Islet precursor cell (in vitro differentiated cells): ENCODE measurements around the gene KRT4.
"Not testable (repeated sequence)": the region's sequence is repeated elsewhere in the genome, so short reads cannot be mapped to it uniquely, and the experiment has no call there.

Experiments used
- DNase-seq: peaks from one replicate; pipeline ENCODE4 v3.0.0-alpha.2; 2018

KRT4 gene

GRCh38 chr12:52807544-52808470, 6.1 kb downstream of the KRT4 start:
- DNase-seq = no peak

DNA sequence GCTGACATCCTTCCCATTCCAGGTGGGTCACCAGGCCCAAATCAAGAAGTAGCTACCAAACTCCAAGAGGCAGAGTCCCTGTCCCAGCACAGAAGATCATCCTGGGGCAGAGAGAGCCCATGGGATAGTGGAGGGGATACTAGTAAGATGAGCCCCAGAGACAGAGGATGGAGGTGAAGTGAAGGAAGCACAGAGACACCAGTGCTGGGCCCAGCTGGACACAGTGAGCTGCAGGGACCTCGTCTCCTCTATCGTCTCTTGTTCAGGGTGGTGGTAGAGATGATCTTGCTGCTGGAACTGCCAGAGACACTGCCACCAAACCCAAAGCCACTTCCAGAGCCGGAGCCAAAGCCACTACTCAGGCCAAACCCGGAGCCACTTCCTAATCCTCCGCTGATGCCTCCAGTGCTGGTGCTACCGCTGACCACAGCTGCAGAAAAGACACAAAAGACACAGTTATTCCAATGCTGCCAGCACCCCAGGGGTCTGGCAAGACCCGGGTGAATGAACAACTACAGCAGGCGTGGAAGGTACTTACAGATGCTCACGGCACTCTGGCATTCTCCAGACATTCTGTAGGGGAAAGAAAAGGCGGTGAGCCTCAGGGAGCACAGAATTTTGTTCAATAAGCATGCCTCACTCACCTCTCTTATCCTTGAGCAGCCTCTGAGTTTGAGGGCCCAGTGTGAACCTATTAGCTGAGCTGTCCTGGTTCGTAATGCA, 6.9 kb downstream of the KRT4 start:
- no peak for DNase-seq

DNA sequence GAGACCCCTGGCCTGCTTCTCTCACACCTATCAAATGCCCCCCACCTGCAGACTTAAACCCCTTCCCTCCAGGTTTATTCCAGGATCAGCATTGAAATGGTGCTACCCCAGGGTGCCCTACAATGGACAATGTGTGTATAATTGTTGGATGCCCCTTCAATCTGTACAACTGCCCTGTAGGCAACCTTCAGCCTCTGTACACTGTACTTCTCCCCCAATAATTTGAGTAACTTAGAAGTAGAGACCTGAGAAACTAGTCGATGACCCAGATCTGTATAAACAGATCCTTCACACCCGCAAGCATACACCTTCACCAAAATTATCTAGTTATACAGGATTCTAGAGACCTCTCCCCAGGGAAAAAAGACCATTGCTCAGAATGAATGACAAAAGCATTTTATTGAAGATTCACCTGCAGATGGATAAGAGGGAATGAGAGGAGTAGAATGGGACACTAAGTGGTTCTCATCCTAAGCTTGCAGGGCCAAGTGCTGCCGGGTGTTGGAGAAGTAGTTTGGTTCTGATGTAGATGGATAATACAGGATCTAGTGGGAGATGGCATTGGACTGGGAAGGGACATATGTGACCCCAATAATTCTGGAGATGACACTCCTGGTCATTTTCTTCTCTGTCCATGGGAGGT, 7.6 kb downstream of the KRT4 start:
- no peak for DNase-seq

GRCh38 chr12:52805739-52806138, 8.2 kb downstream of the KRT4 start:
- no peak for DNase-seq

GRCh38 chr12:52805000-52805399, 8.9 kb downstream of the KRT4 start:
- DNase-seq = no peak

GRCh38 chr12:52802442-52802841, 11.5 kb downstream of the KRT4 start:
- no peak for DNase-seq

GRCh38 chr12:52801773-52802172, 12.1 kb downstream of the KRT4 start:
- no peak for DNase-seq

DNA sequence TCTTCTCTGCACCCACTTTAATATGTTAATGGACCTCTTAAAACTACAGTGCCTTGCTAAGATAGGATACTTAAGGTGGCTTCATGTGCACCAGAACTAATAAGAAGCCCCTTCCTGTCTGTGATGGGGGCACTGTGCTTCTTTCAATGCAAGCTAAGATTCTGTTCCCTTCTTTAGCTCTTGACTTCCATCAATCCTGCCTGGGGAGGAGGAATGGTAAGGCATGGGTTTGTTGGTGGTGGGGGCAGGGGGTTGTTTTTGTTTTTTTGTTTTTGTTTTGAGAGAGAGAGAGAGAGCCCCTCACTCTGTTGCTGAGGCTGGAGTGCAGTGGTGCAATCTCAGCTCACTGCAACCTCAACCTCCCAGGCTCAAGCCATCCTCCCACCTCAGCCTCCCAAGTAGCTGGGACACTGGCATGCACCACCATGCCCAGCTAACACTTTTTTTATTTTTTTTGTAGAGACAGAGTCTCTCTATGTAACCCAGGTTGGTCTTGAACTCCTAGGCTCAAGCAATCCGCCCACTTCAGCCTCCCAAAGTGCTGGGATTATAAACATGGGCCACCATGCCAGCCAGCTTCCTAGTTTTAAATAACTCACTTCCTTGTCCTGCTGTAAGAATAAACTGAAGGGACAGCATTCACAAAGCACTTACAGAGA, 13.5 kb downstream of the KRT4 start:
- no peak for DNase-seq

- no peak for DNase-seq
Observed at GRCh38 chr12:52799505-52800211, 14.3 kb downstream of the KRT4 start.

- DNase-seq = peak; percentile 83
Observed at GRCh38 chr12:52798671-52799504, 15.0 kb downstream of the KRT4 start.

- no peak for DNase-seq
Observed at GRCh38 chr12:52798003-52798670, 15.8 kb downstream of the KRT4 start.

- DNase-seq = no peak
Observed at GRCh38 chr12:52797529-52797894, 16.4 kb downstream of the KRT4 start.

- DNase-seq = no peak
Observed at GRCh38 chr12:52796839-52797528, 16.9 kb downstream of the KRT4 start.

DNA sequence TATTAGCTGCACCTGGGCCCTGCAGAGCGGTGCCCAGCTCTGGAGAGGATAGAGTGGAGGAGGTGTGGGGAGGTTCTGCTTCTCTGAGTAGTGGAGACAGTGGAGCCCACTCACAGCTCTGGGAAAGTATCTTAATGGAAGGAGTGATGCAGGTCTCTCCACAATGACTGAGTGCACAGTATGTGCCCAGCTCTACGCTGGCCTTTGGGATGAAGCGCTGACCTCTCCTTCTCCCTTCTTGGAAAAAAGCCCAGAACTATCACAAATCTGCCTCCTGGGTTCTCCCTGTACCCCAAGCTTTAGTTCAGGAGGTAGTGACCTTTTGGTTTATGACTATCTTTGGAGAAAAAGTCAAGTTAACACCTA, 17.5 kb downstream of the KRT4 start:
- DNase-seq = no peak

- no peak for DNase-seq
Observed at GRCh38 chr12:52795694-52796428, 18.1 kb downstream of the KRT4 start, which contains the start of gene KRT3. Gene KRT3 (minus strand): TSS chr12:52796117. CDS start chr12:52796042, 75 bp downstream.

GRCh38 chr12:52795332-52795674, 18.6 kb downstream of the KRT4 start:
- not testable (repeated sequence) for DNase-seq

DNA sequence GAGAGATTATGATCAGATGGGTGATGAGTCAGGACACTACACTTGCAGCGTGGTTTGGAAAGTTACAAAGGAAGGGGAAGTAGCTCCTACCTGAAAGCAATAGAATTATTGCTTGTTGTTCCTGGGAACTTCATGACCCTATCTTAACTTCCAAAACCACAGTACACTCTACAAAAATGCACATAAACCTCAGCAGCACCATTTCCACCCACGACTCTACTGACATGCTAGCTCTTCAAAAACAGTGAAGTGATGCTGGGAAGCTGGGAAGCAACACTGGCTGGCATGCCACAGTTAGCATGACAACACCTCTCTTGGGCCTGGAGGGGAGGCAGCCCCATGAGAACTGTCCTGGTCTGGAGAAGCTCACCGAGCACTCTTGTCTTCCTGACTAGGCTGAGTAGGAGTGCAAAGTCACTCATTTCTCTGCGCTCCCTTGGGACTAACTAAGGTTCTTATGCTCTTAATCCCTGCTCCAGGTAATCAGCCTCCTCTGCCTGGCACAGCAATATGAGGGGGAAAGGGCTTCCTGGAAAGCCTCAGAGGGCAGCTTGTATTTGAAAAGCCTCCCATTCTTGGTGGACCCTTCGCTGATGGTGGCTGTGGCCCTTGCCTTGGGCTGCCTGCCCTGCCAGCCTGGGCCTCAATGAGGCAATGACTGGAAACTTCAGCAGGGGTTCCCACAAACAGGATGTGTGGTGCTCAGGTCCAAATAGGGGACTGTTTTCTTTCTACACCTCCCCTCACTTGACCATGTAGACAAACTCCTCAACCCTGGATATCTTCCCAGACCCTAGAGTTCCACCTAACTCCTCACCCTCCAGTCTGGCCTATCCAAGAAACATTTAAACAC, 19.2 kb downstream of the KRT4 start:
- DNase-seq = peak; percentile 80

- no peak for DNase-seq
Observed at GRCh38 chr12:52792185-52793029, 21.5 kb downstream of the KRT4 start.
